ENCODE measurements around the gene GMDS.

- no peak for TF ChIP-seq CTCF (IDR thresholded peaks at IDR 0.05)
- no peak for TF ChIP-seq POLR2A (IDR thresholded peaks at IDR 0.05)
Observed at GRCh38 chr6:2120912-2121311, 124.5 kb downstream of the GMDS start.

Measured in Peyer's patch (tissue), 4 donors.